ENCODE results near the gene OR2D2.

DNA sequence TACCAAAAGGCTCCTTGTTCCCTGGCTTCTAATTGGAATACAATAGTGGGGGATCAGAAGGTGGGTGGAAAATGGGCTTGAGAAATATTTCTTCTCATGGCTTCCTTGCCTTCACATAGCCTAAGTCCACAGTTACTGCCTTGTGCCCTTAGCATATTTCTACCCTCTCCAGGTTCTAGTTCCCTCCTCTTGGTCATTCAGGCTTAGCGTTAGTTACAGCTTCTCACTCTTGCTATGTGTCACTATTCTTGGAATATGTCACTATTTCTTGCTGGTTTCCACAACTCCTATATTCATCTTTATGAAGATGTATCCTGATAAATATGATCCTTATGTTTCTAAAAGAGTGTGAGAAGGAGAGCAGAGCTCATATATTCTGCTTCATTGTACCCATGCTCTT is 2.5 kb downstream of the OR2D2 start:
- TF ChIP-seq ZNF274 (IDR thresholded peaks at IDR 0.05; ENCODE audit: low read depth, low read length) (no peak), YY1 (IDR thresholded peaks at IDR 0.05; ENCODE audit: insufficient read depth, insufficient read length) (no peak), SUZ12 (IDR thresholded peaks at IDR 0.05; ENCODE audit: extremely low read depth, insufficient read depth, insufficient read length) (no peak)

Data from NT2/D1 (cell line).